Measurements from ENCODE around the gene SMYD3. TPM values are rescaled to one million over a fixed set of nuclear protein-coding genes. Genes with fewer than 3 reads are reported as not detected.
A peak's percentile ranks its signal among the peaks of the same experiment; 100 is the strongest.

Gene SMYD3
- total RNA-seq, 2 donors from 2014 or later = 23.8 to 34.0 TPM

DNA sequence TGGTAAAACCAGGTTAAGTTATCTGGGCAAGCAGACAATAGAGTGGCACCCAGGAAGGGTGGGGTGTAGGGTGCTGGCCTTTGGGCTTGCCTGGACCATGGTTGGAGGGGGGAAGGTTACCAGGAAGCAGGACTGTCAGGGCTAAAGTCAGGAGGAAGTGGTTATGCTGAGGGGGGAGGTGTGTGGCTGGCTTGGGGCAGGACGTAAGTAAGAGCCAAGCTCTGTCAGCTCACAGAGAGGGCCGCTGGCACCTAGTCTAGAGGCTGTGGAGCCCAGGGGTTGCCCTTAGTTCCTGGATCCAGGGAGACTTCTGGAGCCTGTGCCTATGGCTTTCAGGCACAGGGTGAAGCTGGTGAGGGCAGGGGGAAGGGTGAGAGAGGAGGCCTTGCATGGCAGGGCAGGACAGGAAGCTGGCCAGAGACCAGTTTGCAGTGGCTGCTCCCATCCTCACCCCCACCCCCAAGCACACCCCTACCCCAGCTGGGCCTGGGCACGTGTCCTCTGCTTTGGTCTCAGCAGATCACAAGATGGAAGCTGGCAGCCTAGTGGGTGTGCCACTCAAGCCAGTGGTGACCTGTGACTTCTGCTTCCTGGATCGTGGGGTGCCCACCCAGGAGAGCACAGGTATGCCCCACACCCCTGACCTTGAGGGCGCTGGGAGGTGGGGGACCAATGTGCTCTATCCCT lies 20.5 kb upstream of the SMYD3 start:
- Mint-ChIP-seq H3K27me3 (peaks cover 3% of the 10 kb centered on the region), H3K9me3 (peaks cover 6% of the 10 kb centered on the region), H3K27ac (peak overlapping the region; percentile 87), H3K4me3 (no peak overlapping the region), H3K4me1 (peaks cover 5% of the 10 kb centered on the region), H3K36me3 (ENCODE audit: low read depth) (no peaks in the 10 kb centered on the region)
- ATAC-seq (replicated peaks) = peak; percentile 52

GRCh38 chr1:246526915-246527314 lies 19.8 kb upstream of the SMYD3 start:
- Mint-ChIP-seq H3K36me3 (ENCODE audit: low read depth) (no peaks in the 10 kb centered on the region), H3K4me3 (no peak overlapping the region), H3K27me3 (peaks cover 3% of the 10 kb centered on the region), H3K27ac (peak overlapping the region; percentile 87), H3K9me3 (peaks cover 6% of the 10 kb centered on the region), H3K4me1 (peaks cover 5% of the 10 kb centered on the region)
- ATAC-seq (replicated peaks) = no peak

GRCh38 chr1:246526380-246526779 lies 19.3 kb upstream of the SMYD3 start:
- no peaks in the 10 kb centered on the region for H3K36me3 Mint-ChIP-seq (ENCODE audit: low read depth)
- no peak overlapping the region for H3K4me3 Mint-ChIP-seq
- peaks cover 2% of the 10 kb centered on the region for H3K27me3 Mint-ChIP-seq
- peaks cover 5% of the 10 kb centered on the region for H3K4me1 Mint-ChIP-seq
- peaks cover 4% of the 10 kb centered on the region for H3K9me3 Mint-ChIP-seq
- no peak overlapping the region for H3K27ac Mint-ChIP-seq
- no peak for ATAC-seq (replicated peaks)

GRCh38 chr1:246519514-246519913 lies 12.4 kb upstream of the SMYD3 start:
- no peaks in the 10 kb centered on the region for H3K27me3 Mint-ChIP-seq
- H3K9me3 Mint-ChIP-seq = peaks cover 5% of the 10 kb centered on the region
- H3K27ac Mint-ChIP-seq = no peak overlapping the region
- no peak overlapping the region for H3K4me3 Mint-ChIP-seq
- peaks cover under 1% of the 10 kb centered on the region for H3K4me1 Mint-ChIP-seq
- ATAC-seq (replicated peaks) = no peak
- H3K36me3 Mint-ChIP-seq (ENCODE audit: low read depth) = no peaks in the 10 kb centered on the region

DNA sequence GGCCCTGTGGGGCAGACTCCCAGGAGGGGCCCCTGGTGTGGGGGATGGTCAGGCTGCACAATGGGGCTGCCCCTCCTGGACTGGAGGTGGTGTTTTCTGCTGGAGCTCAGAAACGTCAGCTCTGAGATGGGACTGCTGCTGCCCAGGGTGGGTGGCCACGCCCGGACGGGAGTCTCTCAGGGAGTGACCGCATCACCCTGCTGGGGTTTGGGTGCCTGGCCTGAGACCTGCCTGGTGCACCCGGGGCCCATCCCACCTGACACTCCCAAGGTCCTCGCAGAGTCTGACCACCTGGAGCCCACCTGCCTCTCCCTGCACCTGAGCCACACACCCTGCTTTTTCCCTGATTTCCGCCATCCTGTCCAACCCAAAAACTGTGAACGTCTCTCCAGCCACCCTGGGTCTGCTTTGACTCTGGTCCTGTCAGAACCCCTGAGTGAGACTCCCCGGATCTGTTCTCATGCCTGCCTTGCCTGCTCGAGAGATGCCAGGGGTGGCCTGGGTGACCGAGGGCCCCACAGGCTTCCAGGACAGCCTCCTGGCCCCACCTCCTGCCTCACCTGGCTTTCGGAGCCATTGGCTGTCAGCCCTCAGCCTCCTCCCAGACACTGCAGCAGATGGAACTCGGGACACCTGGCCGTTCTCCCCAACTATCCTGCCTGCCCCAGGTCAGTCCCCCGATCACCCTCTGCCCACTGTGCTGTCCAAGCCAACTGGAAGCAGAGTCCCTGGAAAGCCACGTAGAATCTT lies 11.6 kb upstream of the SMYD3 start:
- no peak overlapping the region for H3K4me3 Mint-ChIP-seq
- H3K4me1 Mint-ChIP-seq = peaks cover 6% of the 10 kb centered on the region

DNA sequence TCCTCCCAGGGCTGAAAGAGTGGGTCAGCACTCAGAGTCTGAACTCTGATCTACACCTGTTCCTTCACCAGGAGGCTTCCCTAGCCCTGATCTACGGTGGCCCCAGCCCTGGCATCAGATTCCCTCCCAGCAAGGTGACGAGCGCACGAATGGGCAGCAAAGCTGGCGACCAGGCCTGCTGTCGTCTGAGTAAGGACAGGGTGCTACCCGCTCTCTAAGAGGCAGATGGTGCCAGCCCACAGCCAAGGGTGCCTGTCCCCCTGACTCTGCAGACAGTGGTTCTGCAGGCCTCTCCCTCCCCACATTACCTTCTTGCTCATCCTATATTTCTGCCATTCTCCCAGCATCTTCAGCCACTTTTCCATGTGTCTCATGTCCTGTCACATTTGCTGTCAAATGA lies 10.3 kb upstream of the SMYD3 start:
- H3K27me3 Mint-ChIP-seq = no peaks in the 10 kb centered on the region
- H3K4me1 Mint-ChIP-seq = peaks cover 6% of the 10 kb centered on the region
- no peak for ATAC-seq (replicated peaks)
- no peaks in the 10 kb centered on the region for H3K36me3 Mint-ChIP-seq (ENCODE audit: low read depth)
- H3K27ac Mint-ChIP-seq = no peak overlapping the region
- peaks cover 5% of the 10 kb centered on the region for H3K9me3 Mint-ChIP-seq
- H3K4me3 Mint-ChIP-seq = no peak overlapping the region

More for the DNA sequence above, 11.6 kb upstream of the SMYD3 start:
- H3K9me3 Mint-ChIP-seq = peaks cover 5% of the 10 kb centered on the region
- no peaks in the 10 kb centered on the region for H3K27me3 Mint-ChIP-seq
- no peaks in the 10 kb centered on the region for H3K36me3 Mint-ChIP-seq (ENCODE audit: low read depth)
- no peak for ATAC-seq (replicated peaks)
- H3K27ac Mint-ChIP-seq = no peak overlapping the region

DNA sequence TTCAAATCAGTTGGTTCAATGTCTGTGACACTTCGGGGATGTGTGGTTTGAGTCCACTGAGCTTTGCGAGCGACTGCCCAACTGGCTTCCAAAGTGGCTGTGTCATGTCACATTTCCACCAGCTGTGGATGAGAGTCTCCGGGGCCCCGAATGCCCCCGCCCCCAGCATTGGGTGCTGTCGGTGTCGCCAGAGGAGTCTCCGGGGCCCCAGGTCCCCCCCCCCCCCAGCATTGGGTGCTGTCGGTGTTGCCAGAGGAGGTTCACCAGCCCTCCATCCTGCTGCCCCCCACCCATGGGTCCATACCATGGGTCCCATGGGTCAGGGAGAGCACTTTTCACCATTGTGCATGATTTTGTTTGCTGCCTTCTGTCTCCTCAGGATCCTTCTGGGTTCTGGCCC lies 9.0 kb upstream of the SMYD3 start:
- Mint-ChIP-seq H3K36me3 (ENCODE audit: low read depth) (no peaks in the 10 kb centered on the region), H3K27ac (no peak overlapping the region), H3K27me3 (no peaks in the 10 kb centered on the region), H3K4me3 (no peak overlapping the region), H3K4me1 (peaks cover 6% of the 10 kb centered on the region), H3K9me3 (peaks cover 5% of the 10 kb centered on the region)
- no peak for ATAC-seq (replicated peaks)

- no peak overlapping the region for H3K4me3 Mint-ChIP-seq
- H3K4me1 Mint-ChIP-seq = peaks cover 6% of the 10 kb centered on the region
- ATAC-seq (replicated peaks) = no peak
- H3K9me3 Mint-ChIP-seq = peaks cover 5% of the 10 kb centered on the region
- H3K36me3 Mint-ChIP-seq (ENCODE audit: low read depth) = no peaks in the 10 kb centered on the region
- H3K27ac Mint-ChIP-seq = no peak overlapping the region
- H3K27me3 Mint-ChIP-seq = no peaks in the 10 kb centered on the region
These were observed 8.4 kb upstream of the SMYD3 start for GRCh38 chr1:246515390-246516005.

- Mint-ChIP-seq H3K4me3 (peak overlapping the region; percentile 60), H3K36me3 (ENCODE audit: low read depth) (no peaks in the 10 kb centered on the region), H3K4me1 (peaks cover 6% of the 10 kb centered on the region), H3K27me3 (no peaks in the 10 kb centered on the region), H3K9me3 (peaks cover 5% of the 10 kb centered on the region), H3K27ac (peak overlapping the region; percentile 81)
- ATAC-seq (replicated peaks) = peak; percentile 73
These were observed 6.7 kb upstream of the SMYD3 start for GRCh38 chr1:246513619-246514343.

GRCh38 chr1:246513041-246513440 lies 6.0 kb upstream of the SMYD3 start:
- H3K36me3 Mint-ChIP-seq (ENCODE audit: low read depth) = no peaks in the 10 kb centered on the region
- no peak for ATAC-seq (replicated peaks)
- peaks cover 6% of the 10 kb centered on the region for H3K4me1 Mint-ChIP-seq
- H3K27me3 Mint-ChIP-seq = no peaks in the 10 kb centered on the region
- H3K4me3 Mint-ChIP-seq = no peak overlapping the region
- H3K27ac Mint-ChIP-seq = no peak overlapping the region
- peaks cover 5% of the 10 kb centered on the region for H3K9me3 Mint-ChIP-seq

DNA sequence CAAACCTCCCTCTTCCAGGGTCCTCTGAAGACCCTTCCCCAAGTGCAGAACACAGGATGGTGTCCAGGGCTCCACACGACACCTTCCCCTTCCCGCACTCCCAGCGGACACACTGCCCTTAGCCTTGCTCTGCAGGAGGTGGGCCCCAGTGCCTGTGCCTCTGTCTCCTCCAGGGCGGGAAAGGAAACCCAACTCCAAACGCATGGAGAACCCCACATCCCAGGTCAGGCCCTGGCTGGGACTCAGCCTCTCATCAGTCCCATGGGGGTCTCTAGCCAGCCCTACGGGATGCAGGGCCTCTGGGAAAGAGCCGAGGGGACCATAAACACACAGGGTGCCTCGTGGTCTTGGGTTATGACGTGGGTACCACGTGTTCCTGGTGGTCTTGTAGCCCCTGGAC lies 5.6 kb upstream of the SMYD3 start:
- Mint-ChIP-seq H3K9me3 (peaks cover 5% of the 10 kb centered on the region), H3K4me1 (peaks cover 7% of the 10 kb centered on the region), H3K27me3 (no peaks in the 10 kb centered on the region), H3K27ac (no peak overlapping the region), H3K36me3 (ENCODE audit: low read depth) (no peaks in the 10 kb centered on the region), H3K4me3 (no peak overlapping the region)
- no peak for ATAC-seq (replicated peaks)

GRCh38 chr1:246512230-246512629 lies 5.2 kb upstream of the SMYD3 start:
- H3K36me3 Mint-ChIP-seq (ENCODE audit: low read depth) = no peaks in the 10 kb centered on the region
- H3K4me3 Mint-ChIP-seq = no peak overlapping the region
- peaks cover 11% of the 10 kb centered on the region for H3K4me1 Mint-ChIP-seq
- H3K9me3 Mint-ChIP-seq = peaks cover 5% of the 10 kb centered on the region
- no peak overlapping the region for H3K27ac Mint-ChIP-seq
- no peaks in the 10 kb centered on the region for H3K27me3 Mint-ChIP-seq
- ATAC-seq (replicated peaks) = no peak

DNA sequence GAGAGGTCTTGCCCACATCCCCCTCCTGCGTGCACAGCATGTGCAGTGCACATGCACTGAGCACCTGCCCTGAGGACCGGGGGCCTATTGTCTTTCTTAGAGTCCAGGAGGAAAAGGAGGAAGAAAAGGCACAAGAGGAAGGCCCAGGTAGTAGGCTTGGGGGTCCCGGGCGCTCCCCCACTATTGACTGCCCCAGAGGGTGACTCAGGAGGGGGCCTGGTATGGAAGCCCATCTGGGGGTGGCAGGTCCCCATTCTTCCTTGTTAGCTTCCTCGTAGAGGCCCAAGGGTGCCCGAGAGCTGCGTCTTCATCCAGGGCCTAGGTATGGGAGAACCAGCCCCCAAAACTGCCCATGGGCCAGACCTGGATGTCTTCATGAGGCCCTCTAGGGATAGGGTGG lies 4.1 kb upstream of the SMYD3 start:
- Mint-ChIP-seq H3K36me3 (ENCODE audit: low read depth) (no peaks in the 10 kb centered on the region), H3K27me3 (no peaks in the 10 kb centered on the region), H3K27ac (no peak overlapping the region), H3K4me3 (no peak overlapping the region), H3K9me3 (peaks cover 5% of the 10 kb centered on the region), H3K4me1 (peaks cover 15% of the 10 kb centered on the region)
- ATAC-seq (replicated peaks) = no peak

- Mint-ChIP-seq H3K27me3 (no peaks in the 10 kb centered on the region), H3K27ac (no peak overlapping the region), H3K36me3 (ENCODE audit: low read depth) (no peaks in the 10 kb centered on the region), H3K4me1 (peaks cover 23% of the 10 kb centered on the region), H3K9me3 (peaks cover 3% of the 10 kb centered on the region), H3K4me3 (no peak overlapping the region)
- no peak for ATAC-seq (replicated peaks)
These were observed 3.3 kb upstream of the SMYD3 start for GRCh38 chr1:246510147-246511030.
